GM21619 (cell line): ENCODE data around the gene VWA1.
"Not testable (repeated sequence)": the region's sequence is repeated elsewhere in the genome, so short reads cannot be mapped to it uniquely, and the experiment has no call there.

Experiments
- ATAC-seq: cut with Tn5 transposase; IDR thresholded peaks from one replicate; pipeline ENCODE4 v1.9.1; 2021; ENCODE audit not compliant: unreplicated experiment

The VWA1 gene

GRCh38 chr1:1423245-1423597, 12.3 kb upstream of the VWA1 start:
- ATAC-seq: no peak

GRCh38 chr1:1424707-1425106, 10.8 kb upstream of the VWA1 start:
- ATAC-seq: no peak

GRCh38 chr1:1425426-1425752, 10.1 kb upstream of the VWA1 start:
- no peak for ATAC-seq

GRCh38 chr1:1425753-1426495, 9.6 kb upstream of the VWA1 start:
- no peak for ATAC-seq

GRCh38 chr1:1426496-1427105, 8.9 kb upstream of the VWA1 start:
- ATAC-seq: no peak

GRCh38 chr1:1427106-1427819, 8.2 kb upstream of the VWA1 start:
- ATAC-seq: no peak

GRCh38 chr1:1427820-1428148, 7.7 kb upstream of the VWA1 start:
- ATAC-seq: no peak

- no peak for ATAC-seq
Observed at GRCh38 chr1:1428174-1428573, 7.3 kb upstream of the VWA1 start.

GRCh38 chr1:1428967-1429366, 6.5 kb upstream of the VWA1 start:
- not testable (repeated sequence) for ATAC-seq

GRCh38 chr1:1429671-1430073, 5.8 kb upstream of the VWA1 start:
- ATAC-seq: no peak

GRCh38 chr1:1430114-1430982, 5.1 kb upstream of the VWA1 start:
- ATAC-seq: no peak

GRCh38 chr1:1430992-1431844, 4.3 kb upstream of the VWA1 start:
- ATAC-seq: no peak

- ATAC-seq: no peak
Observed at GRCh38 chr1:1431845-1432273, 3.6 kb upstream of the VWA1 start.

- ATAC-seq: no peak
Observed at GRCh38 chr1:1432274-1432950, 3.1 kb upstream of the VWA1 start.

GRCh38 chr1:1432951-1433803, 2.3 kb upstream of the VWA1 start:
- no peak for ATAC-seq

GRCh38 chr1:1433804-1434130, 1.7 kb upstream of the VWA1 start:
- no peak for ATAC-seq

- no peak for ATAC-seq
Observed at GRCh38 chr1:1434131-1434823, 1.2 kb upstream of the VWA1 start.

GRCh38 chr1:1434824-1435105, 725 bp upstream of the VWA1 start:
- ATAC-seq: no peak
